GM18499 (cell line): ENCODE data around the gene ACTR1B.
A peak's percentile ranks its signal among the peaks of the same experiment; 100 is the strongest.
"Not testable (repeated sequence)": the region's sequence is repeated elsewhere in the genome, so short reads cannot be mapped to it uniquely, and the experiment has no call there.

Source experiments
- ATAC-seq: cut with Tn5 transposase; IDR thresholded peaks from one replicate; pipeline ENCODE4 v1.9.1; 2021; ENCODE audit warnings: moderate number of reproducible peaks; ENCODE audit not compliant: insufficient read depth, unreplicated experiment

Gene ACTR1B

GRCh38 chr2:97691166-97691565 lies 27.3 kb upstream of the ACTR1B start:
- ATAC-seq: no peak

- ATAC-seq: no peak
Observed at GRCh38 chr2:97688062-97688827, 24.4 kb upstream of the ACTR1B start.

- ATAC-seq: not testable (repeated sequence)
Observed at GRCh38 chr2:97687235-97687634, 23.4 kb upstream of the ACTR1B start.

- ATAC-seq: no peak
Observed at GRCh38 chr2:97678298-97678697, 14.5 kb upstream of the ACTR1B start.

- no peak for ATAC-seq
Observed at GRCh38 chr2:97677480-97677879, 13.6 kb upstream of the ACTR1B start.

GRCh38 chr2:97676620-97677019 lies 12.8 kb upstream of the ACTR1B start:
- no peak for ATAC-seq

- ATAC-seq: no peak
Observed at GRCh38 chr2:97675430-97676113, 11.7 kb upstream of the ACTR1B start.

- ATAC-seq: no peak
Observed at GRCh38 chr2:97673915-97674283, 10.1 kb upstream of the ACTR1B start.

GRCh38 chr2:97673182-97673914 lies 9.5 kb upstream of the ACTR1B start:
- ATAC-seq: no peak

- ATAC-seq: not testable (repeated sequence)
Observed at GRCh38 chr2:97672606-97673140, 8.8 kb upstream of the ACTR1B start.

- no peak for ATAC-seq
Observed at GRCh38 chr2:97671526-97671925, 7.7 kb upstream of the ACTR1B start.

GRCh38 chr2:97670471-97670870 lies 6.6 kb upstream of the ACTR1B start:
- no peak for ATAC-seq

GRCh38 chr2:97669448-97669847 lies 5.6 kb upstream of the ACTR1B start, which contains the start of gene C2orf92:
Gene C2orf92 (plus strand): TSS chr2:97669713. CDS start chr2:97669789, 76 bp downstream.
- ATAC-seq: no peak

GRCh38 chr2:97664636-97664970 lies 759 bp upstream of the ACTR1B start:
- ATAC-seq: no peak

GRCh38 chr2:97663626-97663961 lies 250 bp downstream of the ACTR1B start:
- ATAC-seq: no peak

GRCh38 chr2:97662895-97663625 lies 784 bp downstream of the ACTR1B start:
- ATAC-seq: peak; percentile 20

GRCh38 chr2:97662386-97662894 lies 1.4 kb downstream of the ACTR1B start:
- no peak for ATAC-seq

- no peak for ATAC-seq
Observed at GRCh38 chr2:97661927-97662326, 1.9 kb downstream of the ACTR1B start.

GRCh38 chr2:97660775-97661389 lies 3.0 kb downstream of the ACTR1B start:
- ATAC-seq: no peak
